A673 (cell line): ENCODE measurements around the gene GYS2.

ENCODE experiments used
- CTCF ChIP-seq: fragments of 300-800, 200-600 bp; sonication (generic); conservative IDR thresholded peaks from 2 replicates; pipeline ENCODE4 v1.5.1; 2017; ENCODE audit warnings: low read depth, mild to moderate bottlenecking, antibody characterized with exemption, low read length, moderate library complexity, mixed read lengths
- EZH2 ChIP-seq: fragments of 200-600 bp; sonication (generic); IDR thresholded peaks from 2 replicates; pipeline ENCODE4 v1.6.1; 2017; ENCODE audit warnings: borderline replicate concordance, low read depth, mild to moderate bottlenecking, mixed read lengths, antibody characterized with exemption, low read length; ENCODE audit not compliant: poor library complexity, severe bottlenecking

- TF ChIP-seq CTCF (no peak), EZH2 (no peak)
Measured at GRCh38 chr12:21500786-21501257, 103.8 kb downstream of the GYS2 start.
